ENCODE data around the gene DYNC1H1. TPM values are rescaled to one million over a fixed set of nuclear protein-coding genes. Genes with fewer than 3 reads are reported as not detected.

Gene DYNC1H1
- total and polyA plus RNA-seq, 2 of the 13 experiments (the other 11 are each of a cell fraction or from before 2014, with no cell fraction given): 74.4 to 239 TPM

DNA sequence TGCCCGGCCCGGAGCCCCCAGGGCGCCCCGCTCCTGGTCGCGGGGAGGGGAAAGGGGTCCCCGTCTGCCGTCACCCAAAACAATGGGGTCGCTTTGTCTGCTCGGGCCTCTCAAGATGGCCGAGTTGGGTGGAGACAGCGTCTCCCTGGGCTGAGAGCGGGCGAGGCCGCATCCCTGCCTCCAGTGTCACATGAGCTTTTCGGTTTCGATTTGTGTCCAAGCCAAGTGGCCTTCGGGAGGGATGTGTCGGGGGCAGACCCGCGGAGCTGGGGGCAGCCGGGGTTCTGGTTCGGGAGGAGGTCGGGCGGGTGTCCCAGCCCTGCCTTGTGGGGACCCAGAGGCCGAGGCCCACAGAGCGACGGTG is 790 bp downstream of the DYNC1H1 start:
- ChIA-PET POLR2A (interaction anchor here (0.7 to 1.6 kb wide), 3 partner anchors 17 to 300 kb away, joined by 3 to 16 read pairs (median 3); no protein-coding TSS in a partner anchor), CTCF (ENCODE audit: low intra/inter-chr PET ratio, low total read pairs) (no interaction called here)
- no peak overlapping the region for H2AFZ ChIP-seq (ENCODE audit: low read length)
- H3K4me2 ChIP-seq (ENCODE audit: low read depth, low read length): peak overlapping the region; percentile 88
- DNase-seq (ENCODE audit: low spot score) (peak; percentile 54), FAIRE-seq (no peak), ATAC-seq (peak; percentile 47)
- in situ Hi-C loops (cut with HindIII; ENCODE audit: extremely low pct_ligation_motif_present, low pct_unique_long_range_greater_than_20kb): no loop called here
- peak overlapping the region; percentile 96 to 100 (median 99) for H3K4me3 ChIP-seq (replicated peaks in 1 of 3; ENCODE audit: insufficient read depth in 1 of 3, low read depth in 2 of 3, low read length in 3 of 3)
- no TSS peak for BruUV-seq (replicated peaks)
- H3K79me2 ChIP-seq (ENCODE audit: insufficient read depth, low read length): peaks cover 55% of the 10 kb centered on the region
- H4K20me1 ChIP-seq (ENCODE audit: insufficient read depth, low read length): peaks cover 12% of the 10 kb centered on the region
- peaks cover 4 to 18% of the 10 kb centered on the region in 2 experiments; a peak in 4 of 5 replicates for H3K36me3 ChIP-seq (replicated peaks in 1 of 2; ENCODE audit: control insufficient read depth in 1 of 2, insufficient read depth in 2 of 2, low read length in 2 of 2)
- H3K9ac ChIP-seq (ENCODE audit: insufficient read depth, low read depth, low read length): peak overlapping the region; percentile 96
- no peaks in the 10 kb centered on the region; a peak in 1 of 5 replicates for H3K27me3 ChIP-seq (ENCODE audit: control insufficient read depth in 1 of 2, insufficient read depth in 2 of 2, low read length in 2 of 2)
- intact Hi-C loops (cut with micrococcal nuclease; ENCODE audit: unreplicated experiment): no loop called here
- H3K4me1 ChIP-seq (ENCODE audit: insufficient read depth, low read length): peaks cover 69% of the 10 kb centered on the region
- whole genome bisulfite sequencing (ENCODE audit: low lambda C conversion rate): no CpG with 5 or more reads among the region's 28 CpGs
- no peaks in the 10 kb centered on the region for H3K9me3 ChIP-seq (ENCODE audit: low read length)
- H3K27ac ChIP-seq (ENCODE audit: extremely low read length, insufficient read depth, low read length): peak overlapping the region; percentile 90
- no peak for TF ChIP-seq ZNF747 (CRISPR knock-in tag; IDR thresholded peaks at IDR 0.05; ENCODE audit: borderline replicate concordance)
- no peak for TF ChIP-seq ZC3H4 (CRISPR knock-in tag; IDR thresholded peaks at IDR 0.05; ENCODE audit: borderline replicate concordance)
- TF ChIP-seq RXRB (CRISPR knock-in tag; IDR thresholded peaks at IDR 0.05; ENCODE audit: borderline replicate concordance): no peak
- TF ChIP-seq SCMH1 (CRISPR knock-in tag; IDR thresholded peaks at IDR 0.05; ENCODE audit: borderline replicate concordance): no peak
- peak; percentile 6; the same call in 1 of the 2 replicates for TF ChIP-seq USF2 (IDR thresholded peaks at IDR 0.05; ENCODE audit: low read depth, low read length)
- TF ChIP-seq USF2 (CRISPR knock-in tag; IDR thresholded peaks at IDR 0.05; ENCODE audit: borderline replicate concordance): peak; percentile 20; the same call in 1 of the 2 replicates
- TF ChIP-seq HES4 (CRISPR knock-in tag; IDR thresholded peaks at IDR 0.05; ENCODE audit: borderline replicate concordance): no peak
- peak; percentile 61 for TF ChIP-seq IRF2 (CRISPR knock-in tag; IDR thresholded peaks at IDR 0.05)
- no peak for TF ChIP-seq TEAD2 (CRISPR knock-in tag; IDR thresholded peaks at IDR 0.05)
- TF ChIP-seq MED8 (CRISPR knock-in tag; IDR thresholded peaks at IDR 0.05; ENCODE audit: insufficient replicate concordance): no peak
- TF ChIP-seq CBX1 (IDR thresholded peaks at IDR 0.05; ENCODE audit: low read depth): no peak
- 0 out of 2 replicates have a peak, but pooled peaks have one; percentile 23 for TF ChIP-seq CBX5 (CRISPR knock-in tag; IDR thresholded peaks at IDR 0.05; ENCODE audit: borderline replicate concordance)
- TF ChIP-seq GMEB1 (CRISPR knock-in tag; IDR thresholded peaks at IDR 0.05; ENCODE audit: borderline replicate concordance): no peak
- TF ChIP-seq FOXA1 (IDR thresholded peaks at IDR 0.05): no peak
- TF ChIP-seq FOXA1 (CRISPR knock-in tag; IDR thresholded peaks at IDR 0.05): no peak
- TF ChIP-seq YEATS2 (CRISPR knock-in tag; IDR thresholded peaks at IDR 0.05; ENCODE audit: borderline replicate concordance): no peak
- TF ChIP-seq SOX13 (IDR thresholded peaks at IDR 0.05): no peak
- TF ChIP-seq SOX13 (CRISPR knock-in tag; conservative IDR thresholded peaks at IDR 0.05 in 1 of 2, IDR thresholded peaks at IDR 0.05 in 1 of 2): 0 out of 4 replicates have a peak, but pooled peaks of 1 of the 2 experiments have one; percentile 5
- TF ChIP-seq HOXA9 (CRISPR knock-in tag; IDR thresholded peaks at IDR 0.05; ENCODE audit: borderline replicate concordance): no peak
- no peak; the same call in 1 of the 2 replicates for TF ChIP-seq HDAC1 (CRISPR knock-in tag; IDR thresholded peaks at IDR 0.05)
- 0 out of 2 replicates have a peak, but pooled peaks have one; percentile 15 for TF ChIP-seq KDM2A (CRISPR knock-in tag; IDR thresholded peaks at IDR 0.05; ENCODE audit: borderline replicate concordance, low read depth)
- no peak for TF ChIP-seq ZMYM3 (CRISPR knock-in tag; IDR thresholded peaks at IDR 0.05)
